GM06990 (cell line): ENCODE results near the gene TMEM198.

ENCODE experiments used
- DNase-seq: peaks from one replicate; pipeline ENCODE4 v3.0.0-alpha.2; 2011; ENCODE audit not compliant: insufficient read length; ENCODE audit errors: extremely low read depth
- H3K27me3 ChIP-seq: replicated peaks from 2 replicates; pipeline ENCODE4 v1.6.0; 2011; ENCODE audit warnings: low read length; ENCODE audit not compliant: control insufficient read depth, insufficient read depth
- H3K36me3 ChIP-seq: 2 replicates; pipeline ENCODE4 v1.5.1; 2011; ENCODE audit warnings: low read length; ENCODE audit not compliant: control insufficient read depth, insufficient read depth
- H3K4me3 ChIP-seq: replicated peaks from 2 replicates; pipeline ENCODE4 v1.5.1; 2011; ENCODE audit warnings: low read depth, mild to moderate bottlenecking, control low read depth, low read length
- TF ChIP-seq, protein P1 (sequence below): IDR thresholded peaks from 2 replicates; pipeline ENCODE4 v1.5.1; 2011; ENCODE audit warnings: low read length, control low read depth, mild to moderate bottlenecking, inconsistent platforms; ENCODE audit not compliant: insufficient read depth, poor library complexity, severe bottlenecking

Gene TMEM198

DNA sequence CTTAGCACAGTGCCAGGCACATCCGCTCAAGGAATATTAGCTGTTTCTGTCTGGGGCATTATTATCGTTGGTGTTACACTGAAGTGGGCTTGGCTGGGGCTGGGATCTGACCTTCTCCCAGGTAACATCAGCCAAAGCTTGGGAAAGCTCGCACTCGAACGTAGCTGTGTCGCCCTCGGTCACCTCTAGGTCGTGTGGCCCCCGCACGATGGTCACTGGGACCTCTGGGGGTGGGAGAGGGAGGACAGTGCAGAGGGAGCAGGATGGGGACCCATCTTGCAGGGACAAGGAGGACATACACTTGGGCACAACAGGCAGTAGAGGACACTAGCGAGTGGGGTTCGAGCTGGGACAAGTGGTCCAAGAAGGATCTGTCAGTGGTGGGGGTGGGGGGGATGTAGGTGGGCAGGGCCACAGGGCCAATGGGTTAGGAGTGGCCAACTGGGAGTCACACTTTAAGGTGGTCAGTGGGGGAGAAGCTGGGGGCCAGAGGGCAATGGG lies 9.7 kb downstream of the TMEM198 start:
- Histone ChIP-seq H3K27me3 (peaks cover 2% of the 10 kb centered on the region), H3K4me3 (no peak overlapping the region)
- TF ChIP-seq, protein P1, sequence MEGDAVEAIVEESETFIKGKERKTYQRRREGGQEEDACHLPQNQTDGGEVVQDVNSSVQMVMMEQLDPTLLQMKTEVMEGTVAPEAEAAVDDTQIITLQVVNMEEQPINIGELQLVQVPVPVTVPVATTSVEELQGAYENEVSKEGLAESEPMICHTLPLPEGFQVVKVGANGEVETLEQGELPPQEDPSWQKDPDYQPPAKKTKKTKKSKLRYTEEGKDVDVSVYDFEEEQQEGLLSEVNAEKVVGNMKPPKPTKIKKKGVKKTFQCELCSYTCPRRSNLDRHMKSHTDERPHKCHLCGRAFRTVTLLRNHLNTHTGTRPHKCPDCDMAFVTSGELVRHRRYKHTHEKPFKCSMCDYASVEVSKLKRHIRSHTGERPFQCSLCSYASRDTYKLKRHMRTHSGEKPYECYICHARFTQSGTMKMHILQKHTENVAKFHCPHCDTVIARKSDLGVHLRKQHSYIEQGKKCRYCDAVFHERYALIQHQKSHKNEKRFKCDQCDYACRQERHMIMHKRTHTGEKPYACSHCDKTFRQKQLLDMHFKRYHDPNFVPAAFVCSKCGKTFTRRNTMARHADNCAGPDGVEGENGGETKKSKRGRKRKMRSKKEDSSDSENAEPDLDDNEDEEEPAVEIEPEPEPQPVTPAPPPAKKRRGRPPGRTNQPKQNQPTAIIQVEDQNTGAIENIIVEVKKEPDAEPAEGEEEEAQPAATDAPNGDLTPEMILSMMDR: no peak

DNA sequence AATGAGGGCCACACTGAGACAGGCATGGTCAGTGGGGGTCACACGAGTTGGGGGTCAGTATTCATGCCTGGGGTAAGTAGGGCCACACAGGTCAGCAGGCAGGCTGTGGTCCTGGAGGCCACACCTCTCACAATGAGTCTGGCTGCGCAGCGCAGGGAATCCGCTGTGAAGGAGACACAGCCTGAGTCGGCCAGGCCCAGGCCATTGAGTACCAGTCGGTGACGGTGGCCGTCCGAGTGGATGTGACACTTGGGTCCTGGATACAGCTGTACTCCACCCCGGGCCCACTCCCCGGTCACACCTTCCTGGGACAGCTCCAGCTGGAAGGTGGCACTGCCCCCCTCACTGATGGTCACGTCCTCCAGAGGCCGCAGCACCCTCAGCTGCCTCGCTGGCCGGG lies 10.5 kb downstream of the TMEM198 start:
- H3K4me3 ChIP-seq: no peak overlapping the region
- TF ChIP-seq, protein P1: no peak
- peaks cover 2% of the 10 kb centered on the region for H3K27me3 ChIP-seq
- DNase-seq: no peak
- H3K36me3 ChIP-seq: no peaks in the 10 kb centered on the region

More for the DNA sequence above, 9.7 kb downstream of the TMEM198 start:
- H3K36me3 ChIP-seq: no peaks in the 10 kb centered on the region
- DNase-seq: no peak

DNA sequence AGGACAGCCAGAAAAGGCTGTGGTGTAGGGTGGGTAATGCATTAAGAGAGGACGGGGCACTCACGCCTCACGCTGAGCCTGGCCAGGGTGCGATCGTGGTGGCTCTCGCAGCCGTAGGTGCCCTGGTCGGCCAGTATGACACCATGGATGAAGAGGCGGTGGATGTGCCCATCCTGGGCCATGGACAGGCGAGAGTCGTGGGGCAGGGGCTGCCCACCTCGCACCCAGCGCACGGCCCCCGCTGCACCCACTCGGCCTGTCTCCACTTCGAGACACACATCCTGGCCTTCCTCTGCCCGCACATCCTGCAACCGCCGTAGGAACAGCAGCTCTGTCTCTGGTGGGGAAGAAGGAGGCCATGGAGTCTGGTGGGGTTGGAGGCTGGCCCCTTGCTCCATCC lies 12.1 kb downstream of the TMEM198 start:
- Histone ChIP-seq H3K36me3 (no peaks in the 10 kb centered on the region), H3K27me3 (peaks cover 2% of the 10 kb centered on the region), H3K4me3 (no peak overlapping the region)
- DNase-seq: no peak
- TF ChIP-seq, protein P1: no peak

DNA sequence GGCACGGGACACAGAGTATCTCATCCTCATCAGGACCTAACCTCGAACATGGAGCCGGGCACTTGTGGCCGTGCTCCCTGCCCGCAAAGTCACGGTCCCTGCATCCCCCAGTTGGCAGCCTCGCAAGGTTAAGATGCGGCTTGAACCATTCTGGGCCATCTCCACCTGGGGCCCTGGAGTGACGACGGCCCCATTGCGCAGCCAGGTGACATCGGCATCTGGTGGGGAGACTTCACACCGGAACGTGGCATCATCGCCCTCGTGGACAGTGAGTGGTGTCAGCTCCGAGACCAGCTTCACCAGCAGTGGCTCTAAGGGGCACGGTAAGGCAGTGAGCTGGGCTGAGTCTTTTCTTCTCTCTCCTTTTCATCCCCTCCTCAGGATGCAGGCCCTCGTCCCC lies 12.6 kb downstream of the TMEM198 start:
- TF ChIP-seq, protein P1: no peak
- Histone ChIP-seq H3K36me3 (no peaks in the 10 kb centered on the region), H3K4me3 (no peak overlapping the region), H3K27me3 (no peaks in the 10 kb centered on the region; the same call in none of the 2 replicates)
- no peak for DNase-seq

DNA sequence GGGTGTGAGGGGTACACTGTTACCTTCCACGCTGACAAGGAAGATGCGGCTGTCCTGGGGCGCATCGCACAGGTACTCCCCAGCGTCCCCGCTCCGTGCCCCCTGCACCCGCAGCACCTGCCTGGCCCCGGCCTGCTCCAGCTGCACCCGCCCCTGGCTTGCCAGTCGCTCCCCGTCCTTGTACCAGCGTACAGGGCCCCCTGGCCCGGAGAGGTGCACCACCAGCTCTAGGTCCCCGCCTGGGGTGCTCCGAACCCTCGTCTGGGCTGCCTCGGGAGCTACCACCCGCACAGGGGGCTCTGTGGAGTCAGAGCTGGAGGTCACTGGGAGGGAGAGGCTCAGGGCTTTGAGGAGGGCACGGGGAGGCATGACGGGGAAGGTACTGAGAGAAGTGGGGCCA lies 13.5 kb downstream of the TMEM198 start:
- TF ChIP-seq, protein P1: no peak
- Histone ChIP-seq H3K36me3 (no peaks in the 10 kb centered on the region), H3K27me3 (no peaks in the 10 kb centered on the region; the same call in none of the 2 replicates), H3K4me3 (no peak overlapping the region)
- DNase-seq: no peak
